Measurements from ENCODE around the gene TMEM119. TPM values are rescaled to one million over a fixed set of nuclear protein-coding genes. Genes with fewer than 3 reads are reported as not detected.

TMEM119 gene
- total RNA-seq: 0.12 TPM in 1 of 2 replicates, not detected in the other

- no peaks in the 10 kb centered on the region for H3K36me3 Mint-ChIP-seq (ENCODE audit: low read depth)
- no peak within 1 kb of the TSS for H3K27ac Mint-ChIP-seq
- no peak within 1 kb of the TSS for H3K4me3 Mint-ChIP-seq
- peaks cover 4% of the 10 kb centered on the region for H3K27me3 Mint-ChIP-seq (ENCODE audit: insufficient read depth)
- no peaks in the 10 kb centered on the region for H3K4me1 Mint-ChIP-seq (ENCODE audit: low read depth)
- intact Hi-C loops (cut with micrococcal nuclease): no loop called here
- no peaks in the 10 kb centered on the region for H3K9me3 Mint-ChIP-seq
- no peak for DNase-seq (ENCODE audit: low spot score)
Observed at GRCh38 chr12:108597559-108598471, at the start of gene TMEM119. TMEM119 (minus strand) TSS chr12:108598084; CDS start chr12:108592383, 5,701 bp downstream.

GRCh38 chr12:108646600-108647579 is 49.0 kb upstream of the TMEM119 start:
- no peak for DNase-seq (ENCODE audit: low spot score)
- peaks cover 36% of the 10 kb centered on the region for H3K4me1 Mint-ChIP-seq (ENCODE audit: low read depth)
- H3K36me3 Mint-ChIP-seq (ENCODE audit: low read depth): peaks cover 21% of the 10 kb centered on the region
- intact Hi-C loops (cut with micrococcal nuclease): loop anchor here (1.0 kb wide), 1 partner anchor 11 kb away; no protein-coding TSS in a partner anchor
- peak overlapping the region; percentile 64 for H3K27ac Mint-ChIP-seq
- H3K27me3 Mint-ChIP-seq (ENCODE audit: insufficient read depth): no peaks in the 10 kb centered on the region
- no peaks in the 10 kb centered on the region for H3K9me3 Mint-ChIP-seq
- no peak overlapping the region for H3K4me3 Mint-ChIP-seq

- no peak for DNase-seq (ENCODE audit: low spot score)
- H3K9me3 Mint-ChIP-seq: no peaks in the 10 kb centered on the region
- H3K4me3 Mint-ChIP-seq: no peak overlapping the region
- peaks cover 31% of the 10 kb centered on the region for H3K4me1 Mint-ChIP-seq (ENCODE audit: low read depth)
- no peaks in the 10 kb centered on the region for H3K27me3 Mint-ChIP-seq (ENCODE audit: insufficient read depth)
- peaks cover 17% of the 10 kb centered on the region for H3K36me3 Mint-ChIP-seq (ENCODE audit: low read depth)
- H3K27ac Mint-ChIP-seq: peak overlapping the region; percentile 64
- intact Hi-C loops (cut with micrococcal nuclease): loop anchor here (1.0 kb wide), 1 partner anchor 10 kb away; no protein-coding TSS in a partner anchor
Observed at GRCh38 chr12:108645686-108646599, 48.1 kb upstream of the TMEM119 start.

- Mint-ChIP-seq H3K27me3 (ENCODE audit: insufficient read depth) (no peaks in the 10 kb centered on the region), H3K4me1 (ENCODE audit: low read depth) (peaks cover 30% of the 10 kb centered on the region), H3K27ac (no peak overlapping the region), H3K4me3 (no peak overlapping the region), H3K9me3 (no peaks in the 10 kb centered on the region), H3K36me3 (ENCODE audit: low read depth) (peaks cover 17% of the 10 kb centered on the region)
- DNase-seq (ENCODE audit: low spot score): no peak
- intact Hi-C loops (cut with micrococcal nuclease): no loop called here
Observed at GRCh38 chr12:108644811-108645120, 46.9 kb upstream of the TMEM119 start.

- Mint-ChIP-seq H3K36me3 (ENCODE audit: low read depth) (peaks cover 13% of the 10 kb centered on the region), H3K27ac (no peak overlapping the region), H3K27me3 (ENCODE audit: insufficient read depth) (no peaks in the 10 kb centered on the region), H3K4me3 (no peak overlapping the region), H3K4me1 (ENCODE audit: low read depth) (peaks cover 24% of the 10 kb centered on the region), H3K9me3 (no peaks in the 10 kb centered on the region)
- DNase-seq (ENCODE audit: low spot score): no peak
- intact Hi-C loops (cut with micrococcal nuclease): no loop called here
Observed at GRCh38 chr12:108643941-108644810, 46.3 kb upstream of the TMEM119 start.

- H3K27me3 Mint-ChIP-seq (ENCODE audit: insufficient read depth): no peaks in the 10 kb centered on the region
- no peak overlapping the region for H3K27ac Mint-ChIP-seq
- H3K4me3 Mint-ChIP-seq: no peak overlapping the region
- intact Hi-C loops (cut with micrococcal nuclease): no loop called here
- H3K4me1 Mint-ChIP-seq (ENCODE audit: low read depth): peaks cover 19% of the 10 kb centered on the region
- no peaks in the 10 kb centered on the region for H3K9me3 Mint-ChIP-seq
- no peak for DNase-seq (ENCODE audit: low spot score)
- H3K36me3 Mint-ChIP-seq (ENCODE audit: low read depth): peaks cover 6% of the 10 kb centered on the region
Observed at GRCh38 chr12:108642899-108643654, 45.2 kb upstream of the TMEM119 start.

GRCh38 chr12:108642269-108642870 is 44.5 kb upstream of the TMEM119 start:
- Mint-ChIP-seq H3K9me3 (no peaks in the 10 kb centered on the region), H3K36me3 (ENCODE audit: low read depth) (peaks cover 6% of the 10 kb centered on the region), H3K27ac (no peak overlapping the region), H3K27me3 (ENCODE audit: insufficient read depth) (no peaks in the 10 kb centered on the region), H3K4me1 (ENCODE audit: low read depth) (peaks cover 24% of the 10 kb centered on the region), H3K4me3 (no peak overlapping the region)
- no peak for DNase-seq (ENCODE audit: low spot score)
- intact Hi-C loops (cut with micrococcal nuclease): no loop called here

- no peak overlapping the region for H3K27ac Mint-ChIP-seq
- H3K36me3 Mint-ChIP-seq (ENCODE audit: low read depth): peaks cover 4% of the 10 kb centered on the region
Observed at GRCh38 chr12:108641446-108642268, 43.8 kb upstream of the TMEM119 start.

GRCh38 chr12:108640802-108641445 is 43.0 kb upstream of the TMEM119 start:
- peaks cover 3% of the 10 kb centered on the region for H3K36me3 Mint-ChIP-seq (ENCODE audit: low read depth)
- no peaks in the 10 kb centered on the region for H3K9me3 Mint-ChIP-seq
- H3K4me3 Mint-ChIP-seq: no peak overlapping the region
- intact Hi-C loops (cut with micrococcal nuclease): no loop called here
- H3K4me1 Mint-ChIP-seq (ENCODE audit: low read depth): peaks cover 27% of the 10 kb centered on the region
- no peak overlapping the region for H3K27ac Mint-ChIP-seq
- DNase-seq (ENCODE audit: low spot score): no peak
- H3K27me3 Mint-ChIP-seq (ENCODE audit: insufficient read depth): no peaks in the 10 kb centered on the region

More at GRCh38 chr12:108641446-108642268, 43.8 kb upstream of the TMEM119 start:
- Mint-ChIP-seq H3K9me3 (no peaks in the 10 kb centered on the region), H3K4me1 (ENCODE audit: low read depth) (peaks cover 28% of the 10 kb centered on the region), H3K4me3 (no peak overlapping the region), H3K27me3 (ENCODE audit: insufficient read depth) (no peaks in the 10 kb centered on the region)
- no peak for DNase-seq (ENCODE audit: low spot score)
- intact Hi-C loops (cut with micrococcal nuclease): no loop called here

Measured in activated T-helper 1 cell treated with anti-CD3 and anti-CD28 coated beads, Interleukin-12 subunit alpha, Interleukin-12 subunit beta, Interleukin-2, Interleukin-4 antibody, amounts not matched to agents 30 ng/mL and 10 ng/mL and 1 ng/mL, durations not matched to agents 14 hours and 24 hours and 36 hours (primary cell).